Measurements from ENCODE around the gene DYNC1H1. TPM values are rescaled to one million over a fixed set of nuclear protein-coding genes. Genes with fewer than 3 reads are reported as not detected.

Gene DYNC1H1
- total RNA-seq, 1 experiment from 2014 or later: 438 TPM

GRCh38 chr14:101961011-101961721 is 3.2 kb upstream of the DYNC1H1 start (continued):
- TF ChIP-seq ZNF396 (CRISPR knock-in tag; IDR thresholded peaks at IDR 0.05; ENCODE audit: borderline replicate concordance) (no peak), ATF2 (CRISPR knock-in tag; IDR thresholded peaks at IDR 0.05; ENCODE audit: borderline replicate concordance, low read depth) (no peak), MAX (CRISPR knock-in tag; IDR thresholded peaks at IDR 0.05) (peak; percentile 96), FOXP4 (CRISPR knock-in tag; IDR thresholded peaks at IDR 0.05) (no peak), KAT7 (CRISPR knock-in tag; IDR thresholded peaks at IDR 0.05; ENCODE audit: borderline replicate concordance) (no peak), ZNF232 (CRISPR knock-in tag; IDR thresholded peaks at IDR 0.05) (no peak), ESRRA (CRISPR knock-in tag; IDR thresholded peaks at IDR 0.05; ENCODE audit: borderline replicate concordance) (no peak), CTCF (IDR thresholded peaks at IDR 0.05) (peak; percentile 82), USF2 (CRISPR knock-in tag; IDR thresholded peaks at IDR 0.05) (no peak), GTF2I (CRISPR knock-in tag; conservative IDR thresholded peaks at IDR 0.05) (no peak), TP53 (CRISPR knock-in tag; IDR thresholded peaks at IDR 0.05) (no peak), EMX1 (CRISPR knock-in tag; IDR thresholded peaks at IDR 0.05) (no peak), JAZF1 (CRISPR knock-in tag; IDR thresholded peaks at IDR 0.05) (no peak), IRF2 (CRISPR knock-in tag; IDR thresholded peaks at IDR 0.05; ENCODE audit: borderline replicate concordance, low read depth) (no peak), SOX15 (CRISPR knock-in tag; IDR thresholded peaks at IDR 0.05) (no peak), TEAD1 (CRISPR knock-in tag; IDR thresholded peaks at IDR 0.05) (no peak; the same call in 1 of the 2 replicates), HMGA2 (CRISPR knock-in tag; IDR thresholded peaks at IDR 0.05) (peak; percentile 77; the same call in 1 of the 2 replicates)

- Mint-ChIP-seq H3K27ac (no peak overlapping the region), H3K36me3 (no peaks in the 10 kb centered on the region), H3K27me3 (ENCODE audit: low read depth) (peaks cover 39% of the 10 kb centered on the region), H3K9me3 (no peaks in the 10 kb centered on the region), H3K4me3 (no peak overlapping the region), H3K4me1 (peaks cover 28% of the 10 kb centered on the region)
- ATAC-seq: no peak
- ChIA-PET CTCF (interaction anchor here (0.6 to 2.2 kb wide), 16 partner anchors 9 to 344 kb away, joined by 3 to 13 read pairs (median 4); no protein-coding TSS in a partner anchor), POLR2A (no interaction called here)
- DNase-seq (ENCODE audit: low spot score): no peak
- no peak for TF ChIP-seq IRF2 (CRISPR knock-in tag; IDR thresholded peaks at IDR 0.05; ENCODE audit: borderline replicate concordance, low read depth)
- no peak for TF ChIP-seq E2F4 (CRISPR knock-in tag; IDR thresholded peaks at IDR 0.05; ENCODE audit: borderline replicate concordance, low read depth)
- TF ChIP-seq ZNF263 (CRISPR knock-in tag; IDR thresholded peaks at IDR 0.05; ENCODE audit: low read depth): no peak
- TF ChIP-seq FOXP1 (CRISPR knock-in tag; IDR thresholded peaks at IDR 0.05; ENCODE audit: borderline replicate concordance): no peak
- no peak for TF ChIP-seq ZNF121 (CRISPR knock-in tag; IDR thresholded peaks at IDR 0.05)
- TF ChIP-seq ELF4 (CRISPR knock-in tag; IDR thresholded peaks at IDR 0.05; ENCODE audit: low read depth): no peak
- TF ChIP-seq ZNF138 (CRISPR knock-in tag; conservative IDR thresholded peaks at IDR 0.05): no peak
- no peak for TF ChIP-seq TP53 (CRISPR knock-in tag; IDR thresholded peaks at IDR 0.05)
- TF ChIP-seq ATF2 (CRISPR knock-in tag; IDR thresholded peaks at IDR 0.05; ENCODE audit: borderline replicate concordance, low read depth): no peak
- TF ChIP-seq SOX15 (CRISPR knock-in tag; IDR thresholded peaks at IDR 0.05): no peak
- no peak for TF ChIP-seq ATF3 (CRISPR knock-in tag; conservative IDR thresholded peaks at IDR 0.05)
- TF ChIP-seq NFATC4 (CRISPR knock-in tag; IDR thresholded peaks at IDR 0.05): no peak
- TF ChIP-seq ESRRA (CRISPR knock-in tag; IDR thresholded peaks at IDR 0.05; ENCODE audit: borderline replicate concordance): no peak
These were observed 2.4 kb upstream of the DYNC1H1 start for GRCh38 chr14:101961746-101962502.
